ENCODE data around the gene AMBRA1. TPM values are rescaled to one million over a fixed set of nuclear protein-coding genes. Genes with fewer than 3 reads are reported as not detected.
A peak's percentile ranks its signal among the peaks of the same experiment; 100 is the strongest.

Gene AMBRA1
- polyA plus RNA-seq, 1 of the 3 experiments (the other 2 are of a cell fraction) = 10.4 TPM

GRCh38 chr11:46364056-46364455, 229.8 kb downstream of the AMBRA1 start (continued):
- no peak for TF ChIP-seq NFIC (IDR thresholded peaks at IDR 0.05; ENCODE audit: borderline replicate concordance)

- Histone ChIP-seq H3K27me3 (ENCODE audit: insufficient read depth) (no peaks in the 10 kb centered on the region), H3F3A (replicated peaks; ENCODE audit: insufficient read depth) (peaks cover 4% of the 10 kb centered on the region), H3K4me3 (ENCODE audit: low read depth in 2 of 2, low read length in 1 of 2) (peak overlapping the region; percentile 14 to 24; a peak in 2 of 4 replicates), H3K4me2 (peak overlapping the region; percentile 74), H3K4me1 (ENCODE audit: control insufficient read depth in 1 of 2, insufficient read depth in 2 of 2, low read depth in 1 of 2, low read length in 1 of 2) (peaks cover 32 to 54% of the 10 kb centered on the region in 2 experiments; a peak in 3 of 4 replicates), H3K9me3 (no peaks in the 10 kb centered on the region), H3K36me3 (replicated peaks in 1 of 2; ENCODE audit: control insufficient read depth in 1 of 2, insufficient read depth in 2 of 2, low read length in 1 of 2) (peaks cover 0 to 5% of the 10 kb centered on the region in 2 experiments), H3K9ac (peak overlapping the region; percentile 67), H2AFZ (ENCODE audit: low read depth) (no peak overlapping the region), H3K9me2 (no peaks in the 10 kb centered on the region), H3K27ac (ENCODE audit: low read depth in 2 of 2, low read length in 1 of 2) (peak overlapping the region; percentile 89 to 91), H4K20me1 (ENCODE audit: insufficient read depth) (no peaks in the 10 kb centered on the region), H3K79me2 (ENCODE audit: insufficient read depth) (peaks cover 40% of the 10 kb centered on the region)
- 28% methylated on average over 7 of the region's 21 CpGs for WGBS (ENCODE audit: low lambda C conversion rate)
- DNase-seq = peak; percentile 77
- POLR2A ChIA-PET = no interaction called here
- CTCF ChIA-PET = interaction anchor here (1.0 to 18.0 kb wide), 6 partner anchors 13 to 491 kb away, joined by 3 to 423 read pairs (median 4); partner anchors contain the start of genes CHRM4 and DGKZ
- TF ChIP-seq TEAD4 (IDR thresholded peaks at IDR 0.05; ENCODE audit: borderline replicate concordance, insufficient read depth) (no peak), EP300 (IDR thresholded peaks at IDR 0.05; ENCODE audit: borderline replicate concordance in 1 of 2, low read depth in 1 of 2, low read length in 1 of 2) (no peak), ELF1 (IDR thresholded peaks at IDR 0.05) (no peak), FOSL2 (IDR thresholded peaks at IDR 0.05; ENCODE audit: borderline replicate concordance, low read depth) (peak; percentile 34; the same call in 1 of the 2 replicates), MEF2A (IDR thresholded peaks at IDR 0.05; ENCODE audit: borderline replicate concordance, low read depth) (no peak), SIN3A (IDR thresholded peaks at IDR 0.05; ENCODE audit: borderline replicate concordance, low read depth, low read length) (peak; percentile 50; the same call in 1 of the 2 replicates), GABPA (IDR thresholded peaks at IDR 0.05; ENCODE audit: low read depth) (no peak), SMC3 (IDR thresholded peaks at IDR 0.05; ENCODE audit: low read depth, low read length) (no peak), FOXM1 (IDR thresholded peaks at IDR 0.05; ENCODE audit: low read depth) (no peak), TAF1 (IDR thresholded peaks at IDR 0.05; ENCODE audit: borderline replicate concordance, low read depth, low read length) (no peak), USF2 (IDR thresholded peaks at IDR 0.05; ENCODE audit: borderline replicate concordance, low read depth, low read length) (no peak), CHD2 (IDR thresholded peaks at IDR 0.05; ENCODE audit: low read length, partially characterized antibody) (no peak), ZBTB33 (IDR thresholded peaks at IDR 0.05; ENCODE audit: borderline replicate concordance, low read depth) (no peak), RFX5 (IDR thresholded peaks at IDR 0.05; ENCODE audit: low read length) (no peak), RAD21 (IDR thresholded peaks at IDR 0.05; ENCODE audit: low read length) (no peak), REST (IDR thresholded peaks at IDR 0.05; ENCODE audit: low read depth, low read length) (no peak), NFIC (IDR thresholded peaks at IDR 0.05; ENCODE audit: borderline replicate concordance) (no peak), GATA2 (CRISPR knock-in tag; IDR thresholded peaks at IDR 0.05) (no peak), USF1 (IDR thresholded peaks at IDR 0.05; ENCODE audit: borderline replicate concordance, low read depth) (no peak), TCF12 (IDR thresholded peaks at IDR 0.05) (peak; percentile 51), IRF3 (IDR thresholded peaks at IDR 0.05; ENCODE audit: low read depth, low read length) (no peak), MXI1 (IDR thresholded peaks at IDR 0.05; ENCODE audit: low read depth, low read length) (peak; percentile 5; the same call in 1 of the 2 replicates), EZH2phosphoT487 (IDR thresholded peaks at IDR 0.05; ENCODE audit: borderline replicate concordance, low read depth) (no peak)
These were observed 230.3 kb downstream of the AMBRA1 start for GRCh38 chr11:46363455-46364005.
